Pulmonary artery endothelial cell (primary cell): ENCODE results near the gene SPHKAP. TPM values are rescaled to one million over a fixed set of nuclear protein-coding genes. Genes with fewer than 3 reads are reported as not detected.
"Not testable (repeated sequence)": the region's sequence is repeated elsewhere in the genome, so short reads cannot be mapped to it uniquely, and the experiment has no call there.

Experiments
- DNase-seq: peaks from one replicate; pipeline ENCODE4 v3.0.0-alpha.2; 2011; ENCODE audit warnings: low read depth, low spot score
- total RNA-seq: library from RNA; depleted of rRNA; stranded (reverse); fragments of >200 nt; gene quantifications from 2 replicates; pipeline ENCODE4 v1.2.3, GENCODE V29; 2014

SPHKAP gene
- not detected in 2 replicates for total RNA-seq

- DNase-seq = no peak
These were observed at the start of gene SPHKAP for GRCh38 chr2:228181098-228182019. TSS of gene SPHKAP (minus strand) at chr2:228181687. CDS start at chr2:228181598, 89 bp downstream.

DNA sequence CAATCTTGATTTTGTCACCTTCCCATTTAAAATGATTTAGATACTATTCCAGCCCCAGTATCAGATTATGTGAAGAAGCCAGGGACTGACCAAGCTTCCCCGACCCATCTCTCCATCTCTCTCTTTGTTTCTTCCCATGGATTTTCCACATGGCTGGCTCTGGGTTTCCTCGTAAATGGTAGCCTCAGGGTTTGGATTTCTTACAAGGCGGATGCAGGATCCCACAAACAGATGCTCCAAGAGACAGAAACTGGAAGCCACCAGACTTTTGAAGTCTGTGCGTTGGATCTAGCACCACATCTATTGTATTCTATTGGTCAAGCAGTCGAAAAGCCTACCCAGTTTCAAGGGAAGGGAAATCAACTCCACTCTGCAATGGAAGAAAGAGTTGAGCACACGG is 46.0 kb upstream of the SPHKAP start:
- DNase-seq = no peak

- DNase-seq = no peak
These were observed 42.9 kb upstream of the SPHKAP start for GRCh38 chr2:228224410-228224809.

- DNase-seq = not testable (repeated sequence)
These were observed 37.1 kb upstream of the SPHKAP start for GRCh38 chr2:228218593-228218992.

DNA sequence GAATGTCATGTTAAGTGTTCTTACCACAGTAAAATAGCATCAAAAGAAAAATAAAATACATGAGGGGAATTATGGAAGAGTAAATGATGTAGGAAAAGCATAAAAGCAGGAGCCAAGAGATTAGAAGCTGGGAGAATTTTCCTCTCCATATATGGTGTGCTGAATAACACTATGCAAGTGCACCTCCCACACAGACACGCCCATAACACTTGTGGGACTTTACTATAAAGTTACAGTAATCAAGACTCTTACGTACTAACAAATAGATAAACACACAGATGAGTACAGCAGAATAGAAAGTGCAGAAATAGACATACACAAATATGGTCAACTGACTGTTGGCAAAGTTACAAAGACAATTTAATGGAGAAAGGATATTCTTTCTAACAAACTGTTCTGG is 16.0 kb upstream of the SPHKAP start:
- DNase-seq = no peak

DNA sequence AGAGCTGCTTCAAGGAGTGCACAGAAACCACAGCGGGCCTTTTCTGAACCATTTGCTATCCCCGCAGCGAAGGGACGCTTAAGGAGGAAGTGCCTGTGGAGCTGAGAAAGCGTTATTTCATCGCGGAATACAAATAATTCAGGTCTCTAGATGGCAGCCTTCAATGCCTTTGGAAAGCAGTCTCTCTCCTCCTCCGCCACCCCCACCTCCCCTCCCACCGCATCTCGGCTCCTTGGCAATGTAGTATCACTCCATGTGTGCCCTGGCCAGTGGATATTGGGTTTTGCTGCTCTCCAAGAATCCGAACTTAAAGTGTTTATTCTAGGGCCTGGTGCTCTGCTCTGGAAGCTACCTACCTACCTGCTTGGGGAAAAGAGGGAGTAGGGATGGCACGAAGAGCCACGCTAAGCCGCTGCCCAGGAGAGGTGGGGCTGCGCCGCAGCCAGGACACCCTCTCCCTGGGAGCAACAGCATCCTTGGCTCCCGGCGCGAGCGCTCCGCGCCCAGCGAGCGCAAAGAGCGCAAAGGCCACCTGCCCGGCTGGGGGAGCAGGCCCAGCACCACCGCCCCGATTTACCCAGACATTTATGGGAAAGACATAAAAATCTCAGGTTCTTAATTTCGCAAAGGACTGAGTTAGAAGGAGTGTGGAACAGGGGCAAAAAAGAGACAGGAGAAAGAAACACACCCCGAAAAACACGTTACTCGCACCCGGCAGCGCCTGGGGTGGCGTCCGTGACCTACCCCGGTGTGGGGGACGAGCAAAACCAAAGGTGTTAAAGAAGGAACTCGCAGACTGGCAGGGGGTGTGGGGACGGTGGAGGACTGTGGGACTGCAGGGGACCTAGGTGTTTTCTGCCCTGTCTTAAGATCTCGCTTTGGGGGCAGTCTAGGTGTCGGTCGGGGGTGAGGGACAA is 1.0 kb downstream of the SPHKAP start:
- no peak for DNase-seq

GRCh38 chr2:228167290-228167689 is 14.2 kb downstream of the SPHKAP start:
- DNase-seq = no peak

GRCh38 chr2:228164718-228165117 is 16.8 kb downstream of the SPHKAP start:
- no peak for DNase-seq

- DNase-seq = no peak
These were observed 23.6 kb downstream of the SPHKAP start for GRCh38 chr2:228157841-228158240.

DNA sequence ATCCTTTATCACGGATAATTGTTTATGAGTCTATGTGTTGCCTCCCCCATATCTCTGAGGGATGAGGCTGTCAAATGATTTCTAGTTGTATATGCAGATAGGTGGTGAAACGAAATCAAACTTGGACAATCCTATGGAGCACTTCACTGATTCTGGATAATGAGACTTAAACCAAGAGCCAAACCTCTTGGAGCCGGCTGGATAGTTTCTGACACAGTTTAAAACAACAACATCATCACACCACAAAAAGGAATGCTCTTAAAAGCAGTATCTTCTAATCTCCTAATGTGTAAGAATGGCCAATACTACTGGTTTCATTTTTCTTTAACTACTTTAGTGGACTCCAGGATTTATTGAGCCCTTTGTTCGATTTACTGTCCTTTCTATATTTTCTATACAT is 36.5 kb downstream of the SPHKAP start:
- DNase-seq = no peak

DNA sequence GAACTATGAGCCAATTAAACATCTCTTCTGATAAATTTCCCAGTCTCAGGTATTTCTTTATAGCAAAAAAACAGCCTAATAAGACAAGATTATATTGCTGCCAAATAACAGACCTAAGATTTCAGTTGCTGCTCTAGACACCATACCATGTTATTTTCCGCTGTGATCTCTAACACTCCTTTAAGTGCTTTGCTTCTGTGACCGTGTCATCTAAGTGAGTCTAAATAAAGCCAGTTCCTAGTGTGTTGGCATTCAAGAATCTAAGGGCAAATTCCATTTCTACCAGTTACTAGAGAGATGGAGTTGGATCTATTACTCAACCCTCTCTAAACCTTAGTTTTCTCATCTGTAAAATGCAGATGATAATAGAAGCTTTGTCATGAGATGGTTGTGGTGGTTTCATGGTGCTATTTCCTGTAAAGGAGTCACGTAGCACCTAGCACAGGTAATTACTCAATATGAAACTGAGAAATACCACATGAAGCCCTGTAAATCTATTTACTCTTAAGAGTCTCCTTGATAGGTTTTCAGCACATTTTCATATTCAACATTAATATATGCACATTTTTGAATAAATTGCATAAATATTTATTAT is 40.5 kb downstream of the SPHKAP start:
- no peak for DNase-seq

DNA sequence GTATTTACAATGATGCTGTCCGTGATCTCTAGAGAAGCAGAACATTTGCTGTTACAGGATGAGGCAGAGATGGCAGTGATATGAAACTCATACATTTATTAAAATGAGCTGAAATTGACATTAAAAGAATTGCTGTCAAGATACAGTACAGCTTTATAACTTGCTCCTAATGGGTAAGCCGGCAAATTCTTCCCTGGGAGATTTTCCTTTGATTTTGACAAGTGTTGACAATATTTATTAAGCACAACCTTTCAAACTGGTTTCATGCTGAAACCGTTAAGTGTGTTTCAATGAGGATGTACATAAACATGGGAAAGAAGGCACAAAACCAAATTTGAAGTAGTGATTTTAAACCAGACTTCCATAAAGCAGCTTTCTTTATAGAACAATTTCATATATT is 45.5 kb downstream of the SPHKAP start:
- DNase-seq = no peak

- DNase-seq = no peak
These were observed 46.2 kb downstream of the SPHKAP start for GRCh38 chr2:228135300-228135699.

GRCh38 chr2:228131833-228132232 is 49.7 kb downstream of the SPHKAP start:
- no peak for DNase-seq

DNA sequence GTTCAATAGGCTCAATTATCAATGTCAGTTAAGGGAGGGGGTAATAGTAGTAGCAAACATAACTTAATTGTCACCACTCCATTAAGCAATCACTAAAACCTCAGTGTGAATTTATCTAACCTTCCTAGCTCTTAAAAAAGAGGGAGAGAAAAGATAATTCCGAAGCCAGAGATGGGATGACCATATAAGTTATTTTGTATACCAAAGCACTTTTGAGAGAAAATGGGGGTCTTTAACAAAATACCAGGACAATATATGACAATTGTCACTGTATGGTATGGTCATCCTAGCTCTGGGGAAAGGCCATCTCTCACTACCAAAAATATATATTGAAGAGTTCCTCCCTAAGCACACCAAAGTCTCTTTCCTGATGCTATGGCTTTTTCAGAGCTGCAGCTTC is 55.1 kb downstream of the SPHKAP start:
- no peak for DNase-seq

DNA sequence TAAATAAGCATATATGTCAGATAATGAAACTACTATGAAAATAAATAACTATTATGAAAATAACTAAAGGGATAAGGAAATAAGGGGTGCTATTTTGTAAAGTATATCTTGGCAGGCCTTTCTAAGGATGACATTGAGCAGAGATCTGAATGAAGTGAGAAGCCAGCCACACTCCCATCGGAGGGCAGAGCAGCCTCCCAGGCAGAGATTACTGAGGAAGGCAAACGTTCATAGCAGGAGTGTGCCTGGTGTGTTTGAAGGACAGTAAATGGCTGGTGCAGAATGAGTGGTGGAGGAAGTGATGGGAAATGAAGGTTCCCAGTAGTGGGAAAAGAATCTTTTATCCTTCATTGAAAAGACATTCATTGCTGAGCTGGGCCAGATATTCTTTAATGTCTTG is 62.5 kb downstream of the SPHKAP start:
- no peak for DNase-seq

DNA sequence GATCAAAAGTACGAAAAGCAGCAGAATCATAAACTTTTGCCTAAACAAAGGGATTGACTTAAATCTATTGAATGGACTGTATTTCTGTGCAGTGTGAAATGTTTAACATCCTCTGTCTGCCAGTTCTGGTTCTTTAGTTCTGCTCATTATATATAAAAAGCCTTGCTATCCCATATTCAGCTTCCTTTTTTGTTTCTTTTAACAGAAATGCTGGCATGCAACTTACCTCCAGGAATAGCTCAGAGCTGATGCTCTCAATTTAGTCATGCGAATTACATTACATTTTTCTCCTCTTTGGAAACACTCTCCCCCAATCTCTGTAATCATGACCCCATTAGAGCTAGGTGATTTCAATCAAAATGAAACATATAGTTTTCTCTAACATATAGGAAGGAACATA is 73.6 kb downstream of the SPHKAP start:
- no peak for DNase-seq

- no peak for DNase-seq
These were observed 75.8 kb downstream of the SPHKAP start for GRCh38 chr2:228105526-228106250.

DNA sequence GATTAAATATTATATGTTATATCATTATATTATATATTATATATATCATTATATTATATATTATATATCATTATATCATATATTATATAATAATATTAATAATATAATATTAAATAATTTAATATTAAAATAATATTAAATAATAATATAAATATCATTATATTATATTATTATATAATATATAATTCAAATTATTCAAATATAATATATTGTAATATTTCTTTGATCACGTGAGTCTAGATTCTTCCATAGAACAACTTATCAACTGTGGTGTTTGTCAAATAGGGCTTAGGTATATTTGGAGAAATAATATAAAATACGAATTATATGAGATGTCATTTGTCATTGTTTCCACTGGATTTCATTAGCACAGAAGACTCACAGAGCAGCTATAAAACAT is 77.3 kb downstream of the SPHKAP start:
- no peak for DNase-seq

GRCh38 chr2:228103379-228103778 is 78.1 kb downstream of the SPHKAP start:
- DNase-seq = no peak

- DNase-seq = no peak
These were observed 78.5 kb downstream of the SPHKAP start for GRCh38 chr2:228102949-228103348.
